ENCODE results near the gene FRYL.
"Not testable (repeated sequence)": the region's sequence is repeated elsewhere in the genome, so short reads cannot be mapped to it uniquely, and the experiment has no call there.

FRYL gene

DNA sequence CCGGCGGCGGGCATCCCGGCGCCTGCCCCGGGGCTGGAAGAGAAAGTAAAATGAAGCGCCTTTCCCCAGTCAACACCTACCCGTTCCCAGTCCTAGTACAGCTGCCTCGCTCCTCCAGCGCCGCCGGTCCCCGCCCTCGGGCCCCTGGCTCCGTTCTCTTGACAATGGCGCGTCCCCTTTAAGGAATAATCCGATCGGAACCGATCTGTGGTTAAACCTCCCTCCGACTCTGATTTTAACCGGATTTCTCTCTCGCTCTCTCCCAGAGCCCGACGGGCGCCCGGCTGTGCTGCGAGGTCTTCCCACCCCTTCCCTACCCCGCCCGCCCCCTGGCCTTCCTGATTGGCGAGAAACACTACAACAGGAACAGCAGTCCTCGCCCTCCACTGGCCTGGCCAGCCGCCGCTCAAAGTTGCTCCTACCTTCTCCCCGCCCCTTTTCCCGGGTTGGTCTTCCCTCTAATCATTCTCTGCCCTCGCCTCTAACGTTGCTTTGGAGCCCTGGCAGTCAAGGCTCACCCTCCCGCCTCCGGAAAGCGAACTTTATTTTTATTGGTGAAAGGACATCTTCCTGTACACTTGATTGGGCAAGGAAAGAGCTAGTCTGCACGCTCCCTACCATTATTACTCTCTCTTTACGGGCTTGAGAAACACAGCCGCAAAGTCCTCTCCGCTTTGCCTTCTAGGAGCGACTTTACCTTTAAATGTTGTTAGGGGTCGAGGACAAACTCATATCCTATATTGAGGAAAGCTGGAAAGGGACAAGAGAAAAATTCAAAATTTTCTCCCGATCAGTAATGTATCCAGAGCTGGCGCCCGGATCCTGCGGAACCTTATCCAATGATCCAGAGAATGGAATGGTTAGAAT is at the start of gene FRYL:
Gene FRYL, minus strand, starts transcription at position 282 of the 867 bp plus-strand sequence. CDS start 145,869 bp downstream, outside the sequence.
- DNase-seq: peak; percentile 100

DNA sequence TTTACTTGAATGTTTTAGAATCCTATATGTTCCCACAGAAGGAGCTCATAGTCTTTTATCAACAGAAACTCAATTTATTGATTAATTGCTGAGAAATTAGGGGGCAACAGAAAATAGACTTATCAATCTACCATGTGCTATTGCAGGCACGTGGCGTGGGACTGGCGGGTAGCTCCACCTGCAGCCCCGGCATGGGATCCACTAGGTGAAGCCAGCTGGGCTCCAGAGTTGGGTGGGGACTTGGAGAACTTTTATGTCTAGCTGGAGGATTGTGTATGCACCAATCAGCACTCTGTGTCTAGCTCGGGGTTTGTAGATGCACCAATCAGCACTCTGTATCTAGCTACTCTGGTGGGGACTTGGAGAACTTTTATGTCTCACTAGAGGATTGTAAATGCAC is 47.5 kb upstream of the FRYL start:
- no peak for DNase-seq

DNA sequence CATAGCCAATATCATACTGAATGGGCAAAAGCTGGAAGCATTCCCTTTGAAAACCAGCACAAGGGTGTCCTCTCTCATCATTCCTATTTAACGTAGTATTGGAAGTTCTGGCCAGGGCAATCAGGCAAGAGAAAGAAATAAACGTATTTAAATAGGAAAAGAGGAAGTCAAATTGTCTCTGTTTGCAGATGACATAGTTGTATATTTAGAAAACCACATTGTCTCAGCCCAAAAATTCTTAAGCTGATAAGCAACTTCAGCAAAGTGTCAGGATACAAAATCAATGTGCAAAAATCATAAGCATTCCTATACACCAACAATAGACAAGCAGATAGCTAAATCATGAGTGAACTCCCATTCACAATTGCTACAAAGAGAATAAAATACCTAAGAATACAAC is 41.4 kb upstream of the FRYL start:
- DNase-seq: not testable (repeated sequence)

DNA sequence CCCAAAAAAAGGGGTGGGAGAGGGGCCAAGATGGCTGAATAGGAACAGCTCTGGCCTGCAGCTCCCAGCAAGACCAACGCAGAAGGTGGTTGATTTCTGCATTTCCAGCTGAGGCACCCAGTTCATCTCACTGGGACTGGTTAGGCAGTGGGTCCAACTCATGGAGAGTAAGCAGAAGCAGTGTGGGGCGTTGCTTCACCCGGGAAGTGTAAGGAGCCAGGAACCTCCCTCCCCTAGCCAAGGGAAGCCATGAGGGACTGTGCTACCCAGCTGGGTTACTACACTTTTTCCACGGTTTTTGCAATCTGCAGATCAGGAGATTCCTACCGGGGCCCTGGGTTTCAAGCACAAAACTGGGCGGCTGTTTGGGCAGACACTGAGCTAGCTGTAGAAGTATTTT is 36.9 kb upstream of the FRYL start:
- DNase-seq: no peak

DNA sequence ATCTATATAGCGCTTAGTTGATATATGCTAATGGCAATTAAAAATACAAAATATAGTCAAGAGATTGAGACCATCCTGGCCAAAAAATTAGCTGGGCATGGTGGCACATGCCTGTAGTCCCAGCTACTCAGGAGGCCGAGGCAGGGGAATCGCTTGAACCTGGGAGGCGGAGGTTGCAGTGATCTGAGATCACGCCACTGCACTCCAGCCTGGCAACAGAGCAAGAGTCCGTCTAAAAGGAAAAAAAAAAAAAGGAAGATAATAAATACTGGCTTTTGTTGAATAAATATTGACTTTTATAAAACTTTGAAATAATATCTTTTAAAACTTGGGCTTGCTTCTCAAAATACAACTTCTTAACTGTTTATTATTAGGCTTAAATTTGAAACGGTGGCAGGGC is 36.2 kb upstream of the FRYL start:
- not testable (repeated sequence) for DNase-seq

DNA sequence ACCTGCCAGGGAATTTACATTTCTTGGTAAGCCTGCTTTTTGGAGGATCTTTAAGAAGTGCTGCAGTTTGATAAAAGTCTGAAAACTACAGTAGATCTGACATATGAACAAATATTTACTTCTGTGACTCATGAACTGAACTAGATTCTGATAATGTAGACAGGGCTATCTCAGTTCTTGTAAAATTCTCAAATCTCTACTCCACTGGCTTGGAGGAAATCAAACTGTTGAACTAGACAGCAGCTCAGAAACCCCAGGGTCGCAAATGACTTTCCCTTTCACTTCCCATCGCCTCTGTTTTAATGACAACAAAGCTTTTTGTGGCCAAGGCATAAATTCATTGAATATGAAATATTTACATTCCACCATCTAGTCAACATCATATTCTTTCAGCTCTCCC is 35.4 kb upstream of the FRYL start:
- no peak for DNase-seq

DNA sequence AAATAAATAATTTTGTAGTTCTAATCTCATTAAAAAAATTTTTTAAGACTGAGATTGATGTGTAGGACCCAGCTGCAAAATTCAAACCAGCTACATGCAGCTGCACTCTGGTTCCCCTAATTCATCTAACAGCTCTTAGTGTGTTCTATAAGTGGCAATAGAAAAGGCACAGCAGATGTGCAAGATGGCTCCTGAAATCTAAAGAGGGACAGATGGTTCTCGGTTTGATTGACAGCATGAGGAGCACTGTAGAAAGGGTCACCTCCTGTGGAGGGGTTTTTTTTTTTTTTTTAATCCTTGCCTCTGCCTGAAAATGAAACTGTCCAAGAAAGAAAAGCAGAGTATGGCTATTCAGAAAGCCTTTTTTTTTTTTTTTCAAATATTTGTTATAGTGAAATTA is 33.9 kb upstream of the FRYL start:
- DNase-seq: no peak

DNA sequence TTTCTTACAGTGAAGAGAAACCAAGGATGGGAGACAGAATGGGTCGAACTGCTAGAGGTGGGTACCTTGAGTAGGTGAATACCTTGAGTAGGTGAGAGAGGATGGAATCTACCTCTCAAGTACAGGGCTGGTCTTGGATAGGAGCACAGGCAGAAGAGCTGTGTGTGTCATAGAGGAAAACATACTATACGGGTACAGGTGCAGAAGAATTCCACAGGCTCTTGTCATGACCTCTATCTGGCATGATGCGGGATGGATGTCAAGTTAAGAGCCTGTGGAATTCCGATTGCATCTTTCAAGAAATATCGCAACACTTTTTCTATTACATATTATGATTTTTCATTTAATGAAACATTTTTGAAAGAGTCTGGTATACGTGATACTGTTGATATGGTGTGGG is 32.8 kb upstream of the FRYL start:
- no peak for DNase-seq

DNA sequence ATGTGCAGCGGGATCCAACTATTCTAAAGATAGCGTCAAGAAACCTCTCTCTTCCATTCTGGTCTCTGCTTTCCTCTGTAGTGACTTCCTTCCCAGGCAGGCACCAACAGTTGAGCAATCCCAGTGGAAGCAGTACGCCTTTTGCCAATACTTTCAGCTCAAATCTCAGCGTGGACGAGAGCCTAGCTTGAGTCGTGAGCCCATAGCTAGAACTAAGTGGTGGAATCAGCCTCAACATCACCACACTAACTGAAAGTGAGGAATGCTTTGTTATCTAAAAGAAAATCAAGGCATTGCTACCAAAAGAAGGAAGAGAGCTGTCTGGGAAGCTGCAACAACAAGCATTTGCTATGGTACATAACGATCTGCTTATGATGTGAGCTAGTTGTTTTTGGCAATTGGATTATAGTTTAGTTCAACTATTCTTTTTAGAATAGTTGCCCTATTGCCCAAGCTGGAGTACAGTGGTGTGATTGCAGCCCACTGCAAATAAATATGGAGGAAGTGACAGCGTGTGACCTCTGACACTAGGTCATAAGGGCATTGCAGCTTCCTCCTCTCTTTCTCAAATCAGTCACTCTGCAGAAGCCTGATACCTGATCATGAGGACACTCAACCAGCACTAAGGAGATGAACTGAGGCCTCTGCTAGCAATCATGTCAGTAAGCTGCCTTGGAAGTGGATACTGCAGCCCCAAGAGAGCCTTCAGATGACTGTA is 24.7 kb upstream of the FRYL start:
- DNase-seq: no peak

DNA sequence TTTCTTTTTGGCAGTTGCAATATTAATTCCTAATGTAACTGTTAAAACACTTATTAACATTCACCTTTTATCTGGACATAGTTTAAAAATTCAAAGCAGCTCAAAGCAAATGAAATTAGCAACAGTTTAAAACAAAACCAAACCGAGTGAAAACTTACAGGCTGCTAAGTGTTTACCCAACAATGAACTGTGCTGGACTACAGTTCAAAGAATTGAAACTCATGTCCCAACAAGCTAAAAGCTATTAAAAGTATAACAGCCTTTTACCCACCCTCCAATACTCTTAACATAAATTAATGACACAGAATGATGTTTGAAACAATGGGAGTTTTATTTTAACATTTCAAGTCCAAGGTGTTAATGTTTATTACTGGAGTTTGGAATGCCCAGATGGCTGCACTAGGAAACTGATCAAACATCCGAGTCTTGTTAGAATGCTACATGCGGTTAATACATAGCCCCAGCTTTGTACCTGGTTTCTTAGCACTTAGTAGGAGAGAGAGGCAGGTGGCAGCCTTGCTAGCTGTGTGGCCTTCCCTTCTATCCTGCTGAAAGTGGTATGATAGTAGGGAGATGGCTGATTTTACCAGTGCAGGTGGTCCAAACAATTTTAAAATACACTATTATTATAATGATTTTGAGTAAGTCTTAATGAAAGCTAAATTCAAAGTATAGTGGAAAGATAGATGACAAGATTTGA is 21.1 kb upstream of the FRYL start:
- no peak for DNase-seq

DNA sequence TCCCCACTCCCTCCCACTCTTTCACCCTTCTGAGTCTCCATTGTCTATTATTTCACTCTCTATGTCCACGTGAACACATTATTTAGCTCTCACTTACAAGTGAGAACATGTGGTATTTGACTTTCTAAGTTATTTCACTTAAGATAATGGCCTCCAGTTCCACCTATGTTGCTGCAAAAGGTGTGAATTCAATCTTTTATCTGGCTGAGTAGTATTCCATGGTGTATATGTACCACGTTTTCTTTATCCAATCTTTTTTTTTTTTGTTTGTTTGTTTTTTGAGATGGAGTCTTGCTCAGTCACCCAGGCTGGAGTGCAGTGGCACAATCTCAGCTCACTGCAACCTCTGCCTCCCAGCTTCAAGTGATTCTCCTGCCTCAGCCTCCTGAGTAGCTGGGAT is 20.1 kb upstream of the FRYL start:
- not testable (repeated sequence) for DNase-seq

DNA sequence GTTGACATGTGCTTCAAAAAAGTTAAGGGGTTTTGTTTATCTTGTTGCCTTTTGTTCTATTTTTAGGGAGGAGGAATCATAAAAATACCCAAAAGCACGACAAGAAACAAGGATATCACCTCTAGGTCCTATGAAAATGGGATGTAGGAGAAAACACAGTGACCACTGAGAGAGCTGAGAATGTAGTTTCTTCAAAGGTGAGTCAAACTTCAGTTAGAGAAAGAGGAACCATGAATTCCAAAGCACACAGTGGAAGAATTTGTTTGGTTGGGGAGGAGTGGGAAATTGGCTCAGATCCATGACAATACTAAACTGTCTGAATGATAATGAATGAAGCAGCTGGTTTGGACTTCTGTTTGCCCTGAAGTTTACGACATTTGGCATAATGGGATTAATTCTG is 19.1 kb upstream of the FRYL start:
- DNase-seq: peak; percentile 13

DNA sequence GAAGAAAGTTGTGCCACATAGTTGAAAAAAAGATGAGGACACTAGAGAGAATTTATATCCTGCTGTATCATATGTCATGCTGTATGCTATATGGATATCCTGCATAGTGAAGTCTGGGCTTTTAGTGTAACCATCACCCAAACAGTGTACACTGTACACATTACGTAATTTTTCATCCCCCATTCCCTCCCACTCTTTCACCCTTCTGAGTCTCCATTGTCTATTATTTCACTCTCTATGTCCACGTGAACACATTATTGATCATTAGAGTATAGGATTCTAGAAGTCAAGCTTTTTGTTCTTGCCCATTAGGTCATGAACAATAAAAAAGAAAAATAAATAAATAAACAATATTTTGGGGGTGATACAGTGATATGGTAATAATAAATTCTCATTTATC is 18.0 kb upstream of the FRYL start:
- no peak for DNase-seq

DNA sequence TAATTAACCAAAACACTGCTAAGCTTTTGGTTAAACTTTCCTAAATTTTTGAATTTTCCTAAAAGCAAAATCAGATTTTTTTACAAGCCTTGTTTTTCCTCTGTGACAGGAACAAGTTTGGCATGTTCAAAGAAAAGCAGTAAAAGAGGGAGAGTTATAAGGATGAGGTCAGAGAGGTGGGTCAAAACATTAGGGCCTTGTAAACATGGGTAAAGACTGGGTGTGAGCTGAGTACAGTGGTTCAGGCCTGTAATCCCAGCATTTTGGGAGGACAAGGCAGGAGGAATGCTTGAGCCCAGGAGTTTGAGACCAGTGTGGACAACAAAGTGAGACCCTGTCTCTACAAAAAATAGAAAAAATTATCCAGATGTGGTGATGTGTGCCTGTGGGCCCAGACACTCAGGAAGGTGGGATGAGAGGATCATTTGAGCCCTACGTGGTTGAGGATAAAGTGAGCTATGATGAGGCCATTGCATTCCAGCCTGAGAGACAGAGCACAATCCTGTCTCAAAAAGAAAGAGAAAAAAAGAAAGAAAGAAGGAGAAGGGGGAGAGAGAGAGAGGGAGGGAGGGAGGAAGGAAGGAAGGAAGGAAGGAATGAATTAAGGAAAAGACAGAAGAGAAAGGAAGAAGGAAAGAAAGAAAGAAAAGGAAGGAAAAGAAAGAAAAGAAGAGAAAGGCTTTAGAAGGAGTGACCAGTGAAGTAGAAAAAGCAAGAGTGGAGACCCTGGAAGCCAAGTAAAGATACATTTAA is 17.0 kb upstream of the FRYL start:
- DNase-seq: no peak

DNA sequence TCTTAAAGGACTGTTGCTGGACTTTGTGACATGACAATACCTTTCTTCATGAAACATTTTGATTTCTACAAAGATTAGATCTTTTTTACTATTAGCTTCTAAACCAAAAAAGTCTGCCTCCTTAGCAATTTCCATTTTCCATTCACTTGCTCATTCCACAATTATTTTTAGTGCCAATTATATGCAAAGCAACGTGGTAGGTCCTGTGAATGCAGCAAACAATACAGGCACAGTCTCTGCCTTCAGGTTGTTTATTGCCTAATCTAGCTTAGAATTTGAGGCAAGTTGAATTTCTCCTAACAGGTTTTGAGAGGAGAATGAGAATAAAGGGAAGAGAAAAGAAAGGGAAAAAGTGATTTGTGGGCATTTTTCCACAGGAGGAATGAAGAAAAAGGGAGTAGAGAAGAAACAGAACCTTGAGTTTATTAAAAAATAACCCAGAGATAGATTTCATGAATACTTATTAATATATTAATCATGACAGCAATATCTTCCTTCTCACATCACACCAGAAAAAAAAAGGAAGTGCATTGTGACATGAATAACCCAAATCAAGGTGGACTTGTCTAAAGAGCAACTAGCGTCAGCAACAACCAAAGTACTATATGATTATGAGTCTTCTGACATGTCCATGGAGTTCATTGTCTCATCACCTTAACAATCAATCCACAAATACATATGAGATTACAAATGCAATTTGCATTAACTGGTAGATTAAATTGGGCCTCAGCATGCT is 16.3 kb upstream of the FRYL start:
- DNase-seq: no peak

DNA sequence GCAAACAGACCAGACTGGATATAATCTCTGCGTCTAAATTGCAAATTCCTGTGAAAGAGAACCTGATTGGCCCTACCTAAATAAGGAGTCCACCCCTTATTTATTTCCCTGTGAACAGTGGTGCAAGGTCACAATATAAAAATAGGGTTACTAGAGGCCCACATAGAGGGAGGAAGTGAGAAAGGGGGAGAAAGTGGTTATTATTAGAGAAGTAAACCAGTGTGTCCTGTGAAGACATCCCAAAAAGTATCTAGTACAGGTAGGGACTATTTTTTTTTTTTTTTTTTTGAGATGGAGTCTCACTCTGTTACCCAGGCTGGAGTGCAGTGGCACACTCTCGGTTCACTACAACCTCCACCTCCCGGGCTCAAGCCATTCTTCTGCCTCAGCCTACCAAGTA is 15.0 kb upstream of the FRYL start:
- no peak for DNase-seq

DNA sequence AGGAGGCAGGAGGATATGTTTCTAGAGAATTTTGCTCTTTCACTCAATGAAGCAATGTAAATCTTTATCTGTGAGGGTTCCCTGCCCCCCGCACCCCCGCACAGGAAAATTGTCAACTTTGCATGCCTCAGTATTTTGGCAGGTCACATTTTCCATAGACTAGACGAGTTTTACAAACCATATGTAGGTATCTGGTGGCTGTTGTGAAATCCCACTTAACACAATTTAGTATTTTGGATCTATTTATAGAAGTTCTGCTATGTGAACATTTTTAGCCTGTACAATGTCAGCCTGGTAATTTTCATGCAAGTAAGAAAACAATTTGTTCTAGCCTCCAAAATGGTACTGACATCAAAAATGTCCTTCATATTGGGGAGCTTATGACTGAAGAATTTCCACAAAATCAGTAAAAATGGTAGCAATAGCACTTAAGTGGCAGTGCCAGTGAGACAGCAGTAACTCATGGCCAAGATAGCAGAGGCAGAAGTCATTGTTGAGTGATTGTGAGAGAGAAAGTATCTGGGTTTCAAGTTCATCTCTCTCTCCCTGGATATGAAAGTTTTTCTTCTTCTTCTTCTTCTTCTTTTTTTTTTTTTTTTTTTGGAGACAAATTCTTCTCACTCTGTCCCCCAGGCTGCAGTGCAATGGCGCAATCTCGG is 12.4 kb upstream of the FRYL start:
- no peak for DNase-seq

DNA sequence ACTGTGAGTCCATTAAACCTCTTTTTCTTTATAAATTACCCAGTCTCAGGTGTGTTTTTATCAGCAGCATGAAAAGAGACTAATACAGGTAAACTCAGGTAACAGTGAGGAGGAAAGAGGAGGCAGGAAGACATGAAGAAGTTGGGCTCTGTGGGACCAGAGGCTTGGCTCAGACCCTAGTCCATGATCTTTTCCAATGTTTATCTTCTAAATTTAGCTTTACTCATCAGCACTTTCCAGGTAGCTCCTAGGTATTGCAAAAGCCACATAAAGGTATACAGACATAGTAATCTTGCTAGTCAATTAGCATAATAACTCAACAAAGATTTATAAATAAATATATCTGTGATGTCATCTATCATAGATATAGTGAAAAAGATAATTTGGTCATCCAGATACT is 11.2 kb upstream of the FRYL start:
- DNase-seq: no peak

DNA sequence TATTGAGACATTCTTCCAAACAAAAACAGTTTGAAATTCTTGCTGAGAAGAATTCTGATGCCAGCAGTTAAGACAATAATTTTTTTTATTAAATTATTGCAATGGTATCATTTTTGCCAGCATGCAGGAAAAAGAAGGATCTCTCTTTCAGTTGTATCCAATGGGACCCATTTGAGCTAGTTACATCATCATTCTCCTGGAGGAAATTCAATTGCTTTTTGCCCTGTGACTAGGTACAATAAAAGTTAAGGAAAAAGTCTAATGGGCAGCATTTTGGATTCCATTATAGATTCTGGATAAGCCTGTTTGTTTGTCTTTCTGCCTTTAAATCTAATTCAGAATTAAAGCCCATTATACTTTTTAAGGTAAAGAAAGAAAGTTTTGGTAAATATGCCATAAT is 10.5 kb upstream of the FRYL start:
- DNase-seq: no peak

DNA sequence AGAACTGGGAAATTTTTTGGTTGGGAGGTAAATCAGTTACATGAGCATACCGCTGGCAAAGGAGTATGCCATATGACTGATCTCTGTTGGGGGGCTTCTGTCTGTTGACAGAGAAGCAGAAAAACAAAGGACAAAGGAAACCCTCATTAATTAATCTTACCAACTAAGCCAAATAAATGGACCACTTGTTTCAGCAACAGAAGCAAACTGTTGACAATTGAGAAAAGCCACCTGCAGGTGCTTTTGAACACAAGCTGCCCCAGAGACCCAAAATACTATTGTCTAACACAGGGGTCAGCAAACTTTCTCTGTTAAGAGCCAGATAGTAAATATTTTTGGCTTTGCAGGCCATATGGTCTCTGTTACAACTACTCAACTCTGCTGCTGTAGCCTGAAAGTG is 7.0 kb upstream of the FRYL start:
- DNase-seq: no peak

DNA sequence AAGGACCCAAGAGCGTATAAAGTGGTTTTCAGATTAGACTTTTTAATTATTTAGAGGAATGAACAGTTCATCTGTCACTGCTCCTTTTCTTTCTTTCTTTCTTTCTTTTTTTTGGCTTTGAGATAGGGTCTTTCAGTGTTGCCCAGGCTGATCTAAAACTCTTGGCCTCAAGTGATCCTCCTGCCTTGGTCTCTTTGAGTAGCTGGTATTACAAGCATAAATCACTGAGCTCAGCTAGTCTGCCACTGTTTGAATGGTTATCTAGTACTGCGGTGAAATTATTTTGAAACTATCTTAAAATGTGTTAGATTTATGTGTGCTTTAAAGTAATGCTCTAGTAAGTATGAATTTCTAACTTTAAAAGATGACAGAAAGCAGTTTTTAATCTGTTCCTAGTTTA is 6.5 kb upstream of the FRYL start:
- DNase-seq: no peak

DNA sequence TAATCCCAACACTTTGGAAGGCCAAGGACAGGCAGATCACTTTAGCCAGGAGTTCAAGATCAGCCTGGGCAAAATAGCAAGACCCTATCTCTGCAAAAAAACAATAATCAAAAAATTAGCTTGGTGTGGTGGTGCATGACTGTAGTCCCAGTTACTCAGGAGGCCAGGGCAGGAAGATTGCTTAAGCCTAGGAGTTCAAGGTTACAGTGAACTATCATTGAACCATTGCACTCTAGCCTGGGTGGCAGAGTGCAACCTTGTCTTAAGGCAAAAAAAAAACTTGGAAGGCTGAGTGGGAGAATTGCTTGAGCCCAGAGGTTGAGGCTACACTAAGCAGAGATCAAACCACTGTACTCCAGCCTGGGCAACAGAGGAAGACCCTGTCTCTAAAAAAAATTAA is 5.2 kb upstream of the FRYL start:
- no peak for DNase-seq

Measured in kidney glomerular epithelial cell (primary cell).